Right lobe of liver (tissue), 6 donors: ENCODE data around the gene CYTH4. TPM values are rescaled to one million over a fixed set of nuclear protein-coding genes. Genes with fewer than 3 reads are reported as not detected.
A peak's percentile ranks its signal among the peaks of the same experiment; 100 is the strongest.
"Not testable (repeated sequence)": the region's sequence is repeated elsewhere in the genome, so short reads cannot be mapped to it uniquely, and the experiment has no call there.

ENCODE experiments used
- ATAC-seq, 4 donors: fragments of 200-7000 bp; cut with Tn5 transposase; one replicate each; pipeline ENCODE4 v1.9.1; 2020; ENCODE audit warnings: mild to moderate bottlenecking in 4 of 4, moderate library complexity in 4 of 4
- DNase-seq, 3 donors: peaks; one replicate each; pipeline ENCODE4 v3.0.0-alpha.2; 2020
- H3K27ac ChIP-seq, 3 donors: fragments of 200-600 bp; one replicate each; pipeline ENCODE4 v1.8.0; 2022
- H3K27me3 ChIP-seq, 2 donors: fragments of 200-600 bp; one replicate each; pipeline ENCODE4 v1.8.0; 2022
- H3K36me3 ChIP-seq, 4 donors: fragments of 200-600 bp; sonication (generic) in 1 of 4; one replicate each; pipeline versions ENCODE4 v1.5.1 to v1.8.0; 2017 to 2022; ENCODE audit warnings: control low read depth in 1 of 4
- H3K4me1 ChIP-seq, 4 donors: fragments of 200-600 bp; sonication (generic) in 1 of 4; one replicate each; pipeline versions ENCODE4 v1.5.1 to v1.8.0; 2017 to 2022; ENCODE audit warnings: control low read depth in 1 of 4
- H3K4me3 ChIP-seq, 3 donors: fragments of 200-600 bp; one replicate each; pipeline ENCODE4 v1.8.0; 2022
- H3K9me3 ChIP-seq, 4 donors: fragments of 200-600 bp; sonication (generic) in 1 of 4; one replicate each; pipeline versions ENCODE4 v1.5.1 to v1.8.0; 2017 to 2022; ENCODE audit warnings: control low read depth in 1 of 4
- CTCF ChIP-seq, 4 donors: fragments of 200-600 bp in 3 of 4; fragments of 450-650 bp in 1 of 4; IDR thresholded peaks; one replicate each; pipeline versions ENCODE4 v1.5.1 to v1.8.0; 2016 to 2022; ENCODE audit warnings: antibody characterized with exemption in 4 of 4, mild to moderate bottlenecking in 2 of 4
- POLR2A ChIP-seq: fragments of 450-650 bp; IDR thresholded peaks from one replicate; pipeline ENCODE4 v1.6.1; 2017; ENCODE audit warnings: antibody characterized with exemption, mild to moderate bottlenecking
- whole genome bisulfite sequencing: methylation state at CpG from one replicate; pipeline ENCODE4 v1.1.6; 2018; ENCODE audit warnings: low coverage, low lambda C conversion rate; ENCODE audit not compliant: insufficient coverage; ENCODE audit errors: missing lambda C conversion rate; 5-methylcytosine and 5-hydroxymethylcytosine counted together
- intact Hi-C, 2 donors: fragments of 100-400 bp; cut with DNase I; formaldehyde crosslinking; loops; one replicate each; pipeline versions ENCODE4 v1.11.2 to v1.14.1; 2022
- total RNA-seq, 6 experiments: library from RNA; depleted of rRNA in 2 of 6; stranded (reverse); fragments of >200 nt in 2 of 6; fragmentation: NEBNext Ultra II Directional in 3 of 6; extraction: Animal tissue kit (Norgen Biotek cat#: 25700) in 3 of 6; gene quantifications; one replicate each; pipeline versions ENCODE4 v1.1.0 to v1.2.4, GENCODE V29; 2016 to 2023
- donor health status: DM: no; HTN: yes; CAD: no.
- donor health status: DM: no; HTN: no; CAD: no.
- donor health status: DM: no; HTN: no; CAD: no.
- donor health status: DM: no; HTN: yes; CAD: no.
- donor health status: DM: no; HTN: yes; CAD: no.

CYTH4 gene
- total RNA-seq, 6 experiments from 2014 or later, result 2.9 to 12.8 (median 4.0) TPM

GRCh38 chr22:37249986-37250385 lies 32.3 kb upstream of the CYTH4 start:
- no peak for TF ChIP-seq POLR2A
- TF ChIP-seq CTCF (IDR thresholded peaks at IDR 0.05), result no peak
- Histone ChIP-seq H3K36me3 (no peaks in the 10 kb centered on the region), H3K27me3 (no peaks in the 10 kb centered on the region), H3K9me3 (no peaks in the 10 kb centered on the region), H3K4me1 (no peaks in the 10 kb centered on the region), H3K4me3 (no peak overlapping the region), H3K27ac (no peak overlapping the region)
- intact Hi-C loops, result no loop called here
- ATAC-seq (no peak), DNase-seq (peak in 2 of 3 donors; percentile 16 to 26)
- 79% methylated on average over 9 of the region's 12 CpGs for WGBS

- peak in 2 of 3 donors; percentile 6 to 23 for DNase-seq
- H3K4me3 ChIP-seq, H3K27me3 ChIP-seq, H3K27ac ChIP-seq, intact Hi-C loops, H3K9me3 ChIP-seq, H3K4me1 ChIP-seq, H3K36me3 ChIP-seq, ATAC-seq: not testable (repeated sequence)
- 60% methylated on average over 2 of the region's 8 CpGs for WGBS
Observed at GRCh38 chr22:37251836-37252235, 30.5 kb upstream of the CYTH4 start.

GRCh38 chr22:37253126-37253660 lies 29.1 kb upstream of the CYTH4 start:
- intact Hi-C loops, result no loop called here
- H3K27ac ChIP-seq, result no peak overlapping the region
- no peak overlapping the region for H3K4me3 ChIP-seq
- DNase-seq (peak in 1 of 3 donors; percentile 5), ATAC-seq (no peak)
- no peaks in the 10 kb centered on the region for H3K27me3 ChIP-seq
- no peaks in the 10 kb centered on the region for H3K9me3 ChIP-seq
- H3K4me1 ChIP-seq, result no peaks in the 10 kb centered on the region
- 51% methylated on average over 7 of the region's 7 CpGs for WGBS
- no peaks in the 10 kb centered on the region for H3K36me3 ChIP-seq
- TF ChIP-seq POLR2A, result no peak
- no peak for TF ChIP-seq CTCF (IDR thresholded peaks at IDR 0.05)

GRCh38 chr22:37254209-37254866 lies 28.0 kb upstream of the CYTH4 start:
- ATAC-seq (no peak), DNase-seq (peak in 2 of 3 donors; percentile 3 to 22)
- Histone ChIP-seq H3K27me3 (no peaks in the 10 kb centered on the region), H3K4me3 (no peak overlapping the region), H3K36me3 (no peaks in the 10 kb centered on the region), H3K4me1 (no peaks in the 10 kb centered on the region), H3K9me3 (no peaks in the 10 kb centered on the region), H3K27ac (no peak overlapping the region)
- 89% methylated on average over 5 of the region's 5 CpGs for WGBS
- TF ChIP-seq CTCF (IDR thresholded peaks at IDR 0.05), result no peak
- no peak for TF ChIP-seq POLR2A
- intact Hi-C loops, result no loop called here

- DNase-seq (no peak), ATAC-seq (peak in 2 of 4 donors; percentile 36 to 58)
- H3K9me3 ChIP-seq, result no peaks in the 10 kb centered on the region
- no peak overlapping the region for H3K27ac ChIP-seq
- no peak overlapping the region for H3K4me3 ChIP-seq
- 60% methylated on average over 5 of the region's 5 CpGs for WGBS
- H3K4me1 ChIP-seq, result no peaks in the 10 kb centered on the region
- intact Hi-C loops, result no loop called here
- H3K27me3 ChIP-seq, result no peaks in the 10 kb centered on the region
- no peak for TF ChIP-seq POLR2A
- TF ChIP-seq CTCF (IDR thresholded peaks at IDR 0.05), result no peak
- H3K36me3 ChIP-seq, result no peaks in the 10 kb centered on the region
Observed at GRCh38 chr22:37254867-37255233, 27.5 kb upstream of the CYTH4 start.
